SU-DHL-6 (cell line): ENCODE data around the gene FETUB.

ENCODE experiments used
- H2AFZ ChIP-seq: fragments of 200-600 bp; sonication (generic); 2 replicates; pipeline ENCODE4 v1.6.1; 2014; ENCODE audit warnings: low read depth, mild to moderate bottlenecking, moderate library complexity, mixed read lengths, antibody characterized with exemption, low read length; ENCODE audit not compliant: severe bottlenecking
- H3F3A ChIP-seq: fragments of 200-600 bp; shearing (Covaris generic); 2 replicates; pipeline ENCODE4 v1.6.0; 2016; ENCODE audit warnings: antibody characterized with exemption, mild to moderate bottlenecking; ENCODE audit not compliant: insufficient read depth
- H3K27ac ChIP-seq: fragments of 200-600 bp; sonication (generic); 2 replicates; pipeline ENCODE4 v1.5.1; 2016; ENCODE audit warnings: low read depth, mild to moderate bottlenecking, low read length, moderate library complexity, mixed read lengths
- H3K27me3 ChIP-seq: fragments of 200-600 bp; sonication (generic), shearing (Covaris generic); 2 replicates; pipeline ENCODE4 v1.6.0; 2014; ENCODE audit warnings: mild to moderate bottlenecking, low read length
- H3K36me3 ChIP-seq: fragments of 200-600 bp; sonication (generic); 2 replicates; pipeline ENCODE4 v1.6.1; 2014; ENCODE audit warnings: mild to moderate bottlenecking, low read length, mixed read lengths
- H3K4me2 ChIP-seq: fragments of 300-600, 200-600 bp; shearing (Covaris generic), sonication (generic); 2 replicates; pipeline ENCODE4 v1.6.0; 2014; ENCODE audit warnings: low read length, low read depth, mild to moderate bottlenecking; ENCODE audit not compliant: poor library complexity, severe bottlenecking
- H3K4me3 ChIP-seq: fragments of 200-600 bp; sonication (generic); 2 replicates; pipeline ENCODE4 v1.5.1; 2014; ENCODE audit warnings: antibody characterized with exemption, low read length, mild to moderate bottlenecking, mixed read lengths; ENCODE audit not compliant: insufficient read depth, poor library complexity, severe bottlenecking
- H3K79me2 ChIP-seq: fragments of 200-600 bp; sonication (generic); 2 replicates; pipeline ENCODE4 v1.6.1; 2014; ENCODE audit warnings: mild to moderate bottlenecking, low read length, moderate library complexity; ENCODE audit not compliant: insufficient read depth
- H3K9ac ChIP-seq: fragments of 200-600 bp; sonication (generic); 2 replicates; pipeline ENCODE4 v1.7.0; 2014; ENCODE audit warnings: mild to moderate bottlenecking, low read length
- H3K9me2 ChIP-seq: fragments of 200-600 bp; sonication (generic); replicated peaks from 2 replicates; pipeline ENCODE4 v1.6.1; 2014; ENCODE audit warnings: low read length; ENCODE audit not compliant: insufficient read depth
- H3K9me3 ChIP-seq: fragments of 200-600 bp; sonication (generic); 2 replicates; pipeline ENCODE4 v1.6.1; 2014; ENCODE audit warnings: low read length, mixed read lengths; ENCODE audit not compliant: insufficient read depth
- H4K20me1 ChIP-seq: fragments of 200-600 bp; sonication (generic); 2 replicates; pipeline ENCODE4 v1.6.1; 2014; ENCODE audit warnings: low read depth, mild to moderate bottlenecking, antibody characterized with exemption, low read length, moderate library complexity, mixed read lengths
- EZH2phosphoT487 ChIP-seq: fragments of 200-600 bp; sonication (generic), shearing (Covaris generic); conservative IDR thresholded peaks from 2 replicates; pipeline ENCODE4 v1.6.1; 2018; ENCODE audit warnings: mild to moderate bottlenecking, antibody characterized with exemption, low read length, moderate library complexity, mixed read lengths
- TF ChIP-seq, protein P1 (sequence below): fragments of 200-600 bp; sonication (generic); IDR thresholded peaks from one replicate; pipeline ENCODE4 v1.5.1; 2017; ENCODE audit warnings: antibody characterized with exemption, mild to moderate bottlenecking, low read length, moderate library complexity; ENCODE audit not compliant: insufficient read depth, poor library complexity, severe bottlenecking

The FETUB gene

GRCh38 chr3:186593862-186594261 lies 46.3 kb upstream of the FETUB start:
- TF ChIP-seq, protein P1, sequence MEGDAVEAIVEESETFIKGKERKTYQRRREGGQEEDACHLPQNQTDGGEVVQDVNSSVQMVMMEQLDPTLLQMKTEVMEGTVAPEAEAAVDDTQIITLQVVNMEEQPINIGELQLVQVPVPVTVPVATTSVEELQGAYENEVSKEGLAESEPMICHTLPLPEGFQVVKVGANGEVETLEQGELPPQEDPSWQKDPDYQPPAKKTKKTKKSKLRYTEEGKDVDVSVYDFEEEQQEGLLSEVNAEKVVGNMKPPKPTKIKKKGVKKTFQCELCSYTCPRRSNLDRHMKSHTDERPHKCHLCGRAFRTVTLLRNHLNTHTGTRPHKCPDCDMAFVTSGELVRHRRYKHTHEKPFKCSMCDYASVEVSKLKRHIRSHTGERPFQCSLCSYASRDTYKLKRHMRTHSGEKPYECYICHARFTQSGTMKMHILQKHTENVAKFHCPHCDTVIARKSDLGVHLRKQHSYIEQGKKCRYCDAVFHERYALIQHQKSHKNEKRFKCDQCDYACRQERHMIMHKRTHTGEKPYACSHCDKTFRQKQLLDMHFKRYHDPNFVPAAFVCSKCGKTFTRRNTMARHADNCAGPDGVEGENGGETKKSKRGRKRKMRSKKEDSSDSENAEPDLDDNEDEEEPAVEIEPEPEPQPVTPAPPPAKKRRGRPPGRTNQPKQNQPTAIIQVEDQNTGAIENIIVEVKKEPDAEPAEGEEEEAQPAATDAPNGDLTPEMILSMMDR = no peak
- no peak for TF ChIP-seq EZH2phosphoT487
- Histone ChIP-seq H3K9me3 (no peaks in the 10 kb centered on the region), H3K27ac (no peak overlapping the region), H3F3A (no peaks in the 10 kb centered on the region), H3K4me3 (no peak overlapping the region), H3K9me2 (no peaks in the 10 kb centered on the region), H3K27me3 (no peaks in the 10 kb centered on the region), H3K79me2 (no peaks in the 10 kb centered on the region), H4K20me1 (no peaks in the 10 kb centered on the region), H3K4me2 (no peak overlapping the region), H3K9ac (no peak overlapping the region), H2AFZ (no peak overlapping the region), H3K36me3 (no peaks in the 10 kb centered on the region)

DNA sequence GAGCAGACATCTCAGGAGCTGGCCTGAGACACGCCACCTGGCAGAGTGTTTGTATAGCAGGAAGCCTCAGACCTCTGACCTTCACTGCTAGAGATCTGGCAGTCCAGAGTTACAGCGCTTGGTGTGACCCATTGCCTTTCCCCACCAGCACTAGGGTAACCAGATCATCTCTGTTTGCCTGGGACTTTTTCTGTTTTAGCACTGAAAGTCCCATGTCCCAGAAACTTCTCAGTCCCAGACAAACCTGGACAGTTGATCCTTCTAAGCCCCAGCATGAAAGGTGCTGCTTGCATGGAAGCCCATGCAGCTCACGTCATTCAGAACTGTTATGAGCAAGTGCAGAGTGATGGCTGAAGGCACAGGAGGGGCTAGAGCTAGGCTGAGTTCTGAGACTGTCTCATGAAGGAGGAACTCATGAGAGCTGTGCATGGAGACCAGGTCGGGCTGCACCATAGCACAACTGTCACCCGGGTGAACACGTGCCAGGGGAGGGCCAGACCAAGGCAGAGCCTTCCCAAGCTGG lies 45.5 kb upstream of the FETUB start:
- Histone ChIP-seq H4K20me1 (no peaks in the 10 kb centered on the region), H3K9me2 (no peaks in the 10 kb centered on the region), H3K9ac (no peak overlapping the region), H3K4me2 (no peak overlapping the region), H3K79me2 (no peaks in the 10 kb centered on the region), H2AFZ (no peak overlapping the region), H3K27ac (no peak overlapping the region), H3K27me3 (no peaks in the 10 kb centered on the region), H3K9me3 (no peaks in the 10 kb centered on the region), H3K4me3 (no peak overlapping the region), H3F3A (no peaks in the 10 kb centered on the region), H3K36me3 (no peaks in the 10 kb centered on the region)
- TF ChIP-seq EZH2phosphoT487 = no peak
- TF ChIP-seq, protein P1 = no peak

- Histone ChIP-seq H3K27me3 (no peaks in the 10 kb centered on the region), H2AFZ (no peak overlapping the region), H3K4me2 (no peak overlapping the region), H4K20me1 (no peaks in the 10 kb centered on the region), H3K9me2 (no peaks in the 10 kb centered on the region), H3K27ac (no peak overlapping the region), H3K9me3 (no peaks in the 10 kb centered on the region), H3F3A (no peaks in the 10 kb centered on the region), H3K79me2 (no peaks in the 10 kb centered on the region), H3K36me3 (no peaks in the 10 kb centered on the region), H3K4me3 (no peak overlapping the region), H3K9ac (no peak overlapping the region)
- TF ChIP-seq, protein P1 = no peak
- TF ChIP-seq EZH2phosphoT487 = no peak
Measured at GRCh38 chr3:186596568-186597287, 43.5 kb upstream of the FETUB start.
